ENCODE measurements around the gene IMMP2L. TPM values are rescaled to one million over a fixed set of nuclear protein-coding genes. Genes with fewer than 3 reads are reported as not detected.

IMMP2L gene
- total RNA-seq, 1 donor from 2014 or later = 17.8 TPM

- no peak for TF ChIP-seq CTCF (IDR thresholded peaks at IDR 0.05; ENCODE audit: borderline replicate concordance)
- no peak for DNase-seq
- Histone ChIP-seq H3K27ac (replicated peaks) (no peak overlapping the region), H3K4me3 (no peak overlapping the region), H3K36me3 (no peaks in the 10 kb centered on the region), H3K27me3 (ENCODE audit: low read depth) (no peaks in the 10 kb centered on the region), H3K9me3 (replicated peaks) (no peaks in the 10 kb centered on the region), H3K4me1 (peaks cover 18% of the 10 kb centered on the region)
- intact Hi-C loops (cut with micrococcal nuclease) = no loop called here
Measured at GRCh38 chr7:111029574-111030251, 532.6 kb downstream of the IMMP2L start.

- Histone ChIP-seq H3K27me3 (ENCODE audit: low read depth) (no peaks in the 10 kb centered on the region), H3K9me3 (replicated peaks) (no peaks in the 10 kb centered on the region), H3K4me1 (peaks cover 18% of the 10 kb centered on the region), H3K27ac (replicated peaks) (no peak overlapping the region), H3K36me3 (no peaks in the 10 kb centered on the region), H3K4me3 (no peak overlapping the region)
- TF ChIP-seq CTCF (IDR thresholded peaks at IDR 0.05; ENCODE audit: borderline replicate concordance) = no peak
- intact Hi-C loops (cut with micrococcal nuclease) = no loop called here
- DNase-seq = no peak
Measured at GRCh38 chr7:111029141-111029572, 533.1 kb downstream of the IMMP2L start.

- no peak overlapping the region for H3K27ac ChIP-seq (replicated peaks)
- H3K36me3 ChIP-seq = no peaks in the 10 kb centered on the region
- TF ChIP-seq CTCF (IDR thresholded peaks at IDR 0.05; ENCODE audit: borderline replicate concordance) = no peak
- peaks cover 18% of the 10 kb centered on the region for H3K4me1 ChIP-seq
- no peak for DNase-seq
- intact Hi-C loops (cut with micrococcal nuclease) = no loop called here
- no peak overlapping the region for H3K4me3 ChIP-seq
- no peaks in the 10 kb centered on the region for H3K27me3 ChIP-seq (ENCODE audit: low read depth)
- no peaks in the 10 kb centered on the region for H3K9me3 ChIP-seq (replicated peaks)
Measured at GRCh38 chr7:111027396-111027795, 534.9 kb downstream of the IMMP2L start.

GRCh38 chr7:111026806-111027205 lies 535.5 kb downstream of the IMMP2L start:
- H3K9me3 ChIP-seq (replicated peaks) = no peaks in the 10 kb centered on the region
- intact Hi-C loops (cut with micrococcal nuclease) = no loop called here

GRCh38 chr7:111026343-111026742 lies 535.9 kb downstream of the IMMP2L start:
- TF ChIP-seq CTCF (IDR thresholded peaks at IDR 0.05; ENCODE audit: borderline replicate concordance) = no peak
- no peaks in the 10 kb centered on the region for H3K36me3 ChIP-seq
- no peak for DNase-seq
- peaks cover 18% of the 10 kb centered on the region for H3K4me1 ChIP-seq
- H3K4me3 ChIP-seq = no peak overlapping the region
- H3K27ac ChIP-seq (replicated peaks) = no peak overlapping the region
- H3K9me3 ChIP-seq (replicated peaks) = no peaks in the 10 kb centered on the region
- intact Hi-C loops (cut with micrococcal nuclease) = no loop called here
- no peaks in the 10 kb centered on the region for H3K27me3 ChIP-seq (ENCODE audit: low read depth)

More at GRCh38 chr7:111026806-111027205, 535.5 kb downstream of the IMMP2L start:
- no peak for TF ChIP-seq CTCF (IDR thresholded peaks at IDR 0.05; ENCODE audit: borderline replicate concordance)
- H3K27ac ChIP-seq (replicated peaks) = no peak overlapping the region
- H3K4me3 ChIP-seq = no peak overlapping the region
- H3K4me1 ChIP-seq = peaks cover 18% of the 10 kb centered on the region
- no peaks in the 10 kb centered on the region for H3K27me3 ChIP-seq (ENCODE audit: low read depth)
- no peaks in the 10 kb centered on the region for H3K36me3 ChIP-seq
- no peak for DNase-seq

Data from left ventricle myocardium inferior (tissue), 1 donor.